OCI-LY1 (cell line): ENCODE measurements around the gene MACROD2.

Experiments used
- CTCF ChIP-seq: fragments of 200-600 bp; sonication (generic), shearing (Covaris generic); IDR thresholded peaks from 2 replicates; pipeline ENCODE4 v1.5.1; 2017; ENCODE audit warnings: mild to moderate bottlenecking, antibody characterized with exemption, low read length, moderate library complexity, mixed read lengths
- EZH2 ChIP-seq: fragments of 200-600 bp; sonication (generic), shearing (Covaris generic); IDR thresholded peaks from 2 replicates; pipeline ENCODE4 v1.8.0; 2017; ENCODE audit warnings: borderline replicate concordance, mixed run types, mild to moderate bottlenecking, antibody characterized with exemption, low read length, moderate library complexity, mixed read lengths

- no peak for TF ChIP-seq CTCF
- no peak for TF ChIP-seq EZH2
Observed at GRCh38 chr20:16011056-16011455, 2015.7 kb downstream of the MACROD2 start.
